ENCODE results near the gene INTS15.
"Not testable (repeated sequence)": the region's sequence is repeated elsewhere in the genome, so short reads cannot be mapped to it uniquely, and the experiment has no call there.

The INTS15 gene

GRCh38 chr7:6618621-6619020 lies 28.8 kb downstream of the INTS15 start:
- no peak for DNase-seq (ENCODE audit: low spot score)

GRCh38 chr7:6619961-6620360 lies 30.1 kb downstream of the INTS15 start:
- no peak for DNase-seq (ENCODE audit: low spot score)

DNA sequence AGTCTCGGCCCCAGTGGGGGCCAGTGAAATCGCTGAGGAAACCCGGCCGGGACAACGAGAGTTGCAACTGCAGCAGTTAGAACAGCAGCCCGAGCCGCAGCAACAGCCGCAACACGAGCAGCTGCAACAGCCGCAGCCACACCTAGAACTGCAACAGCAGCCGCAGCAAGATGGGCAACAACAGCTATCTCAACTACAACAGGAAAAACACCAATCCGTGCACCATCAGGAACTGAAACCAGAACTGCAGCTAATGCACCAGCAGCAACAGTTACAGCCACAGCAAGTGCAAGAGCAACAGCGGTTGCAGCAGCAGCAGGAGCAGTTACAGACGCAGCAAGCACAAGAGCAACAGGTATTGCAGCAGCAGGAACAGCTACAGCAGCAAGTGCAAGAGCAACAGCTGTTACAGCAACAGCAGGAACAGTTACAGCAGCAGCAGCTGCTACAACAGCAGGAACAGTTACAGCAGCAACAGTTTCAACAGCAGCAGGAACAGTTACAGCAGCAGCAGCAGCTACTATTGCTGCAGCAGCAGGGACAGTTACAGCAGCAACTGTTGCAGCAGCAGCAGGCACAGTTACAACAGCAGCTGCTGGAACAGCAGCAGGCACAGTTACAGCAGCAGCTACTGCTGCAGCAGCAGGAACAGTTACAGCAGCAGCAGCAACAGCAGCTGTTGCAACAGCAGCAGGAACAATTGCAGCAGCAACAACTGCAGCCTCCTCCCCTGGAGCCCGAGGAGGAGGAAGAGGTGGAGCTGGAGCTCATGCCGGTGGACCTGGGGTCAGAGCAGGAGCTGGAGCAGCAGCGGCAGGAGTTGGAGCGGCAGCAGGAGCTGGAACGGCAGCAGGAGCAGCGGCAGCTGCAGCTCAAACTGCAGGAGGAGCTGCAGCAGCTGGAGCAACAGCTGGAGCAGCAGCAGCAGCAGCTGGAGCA lies 31.6 kb downstream of the INTS15 start:
- DNase-seq (ENCODE audit: low spot score) = no peak

- no peak for DNase-seq (ENCODE audit: low spot score)
These were observed 32.4 kb downstream of the INTS15 start for GRCh38 chr7:6622134-6622710.

DNA sequence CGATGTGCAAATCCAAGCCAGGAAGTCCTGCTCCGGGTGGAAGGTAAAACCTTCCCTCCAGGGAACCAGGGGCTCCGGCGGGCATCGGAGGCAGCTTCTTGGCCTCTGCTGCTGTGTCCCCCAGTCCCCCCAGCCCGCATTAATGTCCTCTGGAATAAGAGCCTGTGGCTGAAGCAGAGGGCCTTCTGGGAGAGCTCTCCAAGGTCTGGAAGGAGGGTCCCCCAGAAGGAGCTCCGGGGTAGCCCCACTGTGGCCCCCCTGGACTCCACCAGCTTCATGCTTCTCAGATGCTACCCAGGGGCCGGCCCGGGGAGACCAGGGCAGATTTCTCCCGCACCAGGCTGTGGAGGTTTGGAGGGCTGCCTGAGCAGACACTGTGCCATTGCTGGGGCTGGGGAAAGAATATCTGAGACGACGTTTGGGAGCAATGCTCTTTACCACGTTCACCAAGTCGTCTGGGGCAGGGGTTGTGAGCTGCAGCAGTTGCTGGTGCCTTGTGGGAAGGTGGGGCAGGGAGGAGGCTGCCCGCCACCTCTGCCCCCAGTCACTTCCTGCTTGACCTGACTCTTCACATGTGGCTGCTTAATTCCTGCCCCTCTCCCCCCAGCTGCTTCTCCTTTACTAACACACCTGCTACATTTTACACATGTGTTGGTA lies 33.9 kb downstream of the INTS15 start:
- no peak for DNase-seq (ENCODE audit: low spot score)

DNA sequence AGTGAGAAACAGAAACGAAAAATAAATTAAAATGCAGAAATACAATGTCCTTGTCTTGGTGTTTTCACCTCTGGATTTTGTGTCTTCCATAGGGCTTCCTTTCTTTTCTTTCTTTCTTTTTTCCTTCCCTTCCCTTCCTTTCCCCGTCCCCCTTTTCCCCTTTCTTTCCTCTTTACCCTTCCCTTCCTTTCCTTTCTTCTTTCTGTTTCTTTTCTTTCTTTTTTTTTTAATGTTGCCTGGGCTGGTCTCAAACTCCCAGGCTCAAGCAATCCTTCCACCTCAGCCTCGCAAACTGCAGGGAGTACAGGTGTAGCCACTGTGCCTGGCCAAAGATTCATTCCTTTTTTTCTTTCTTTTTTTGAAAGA lies 34.4 kb downstream of the INTS15 start:
- DNase-seq (ENCODE audit: low spot score) = no peak

DNA sequence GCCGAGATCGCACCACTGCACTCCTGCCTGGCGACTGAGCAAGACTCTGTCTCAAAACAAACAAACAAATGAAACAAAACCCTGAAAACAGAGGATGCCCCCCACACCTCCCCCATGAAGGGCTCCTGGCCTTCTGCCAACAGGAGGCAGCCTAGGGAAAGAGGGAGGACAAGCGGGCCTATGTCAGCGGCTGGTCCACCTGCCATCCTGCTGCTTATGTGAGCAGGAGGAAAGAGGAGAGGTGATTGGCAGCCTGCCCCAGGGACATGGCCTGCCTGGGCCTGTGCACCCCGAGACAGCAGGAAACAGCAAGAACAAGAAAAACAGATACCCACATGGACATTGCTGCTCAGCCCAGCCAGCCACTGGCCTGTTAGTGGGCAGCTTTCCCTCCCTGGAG lies 38.2 kb downstream of the INTS15 start:
- peak; percentile 33 for DNase-seq (ENCODE audit: low spot score)

DNA sequence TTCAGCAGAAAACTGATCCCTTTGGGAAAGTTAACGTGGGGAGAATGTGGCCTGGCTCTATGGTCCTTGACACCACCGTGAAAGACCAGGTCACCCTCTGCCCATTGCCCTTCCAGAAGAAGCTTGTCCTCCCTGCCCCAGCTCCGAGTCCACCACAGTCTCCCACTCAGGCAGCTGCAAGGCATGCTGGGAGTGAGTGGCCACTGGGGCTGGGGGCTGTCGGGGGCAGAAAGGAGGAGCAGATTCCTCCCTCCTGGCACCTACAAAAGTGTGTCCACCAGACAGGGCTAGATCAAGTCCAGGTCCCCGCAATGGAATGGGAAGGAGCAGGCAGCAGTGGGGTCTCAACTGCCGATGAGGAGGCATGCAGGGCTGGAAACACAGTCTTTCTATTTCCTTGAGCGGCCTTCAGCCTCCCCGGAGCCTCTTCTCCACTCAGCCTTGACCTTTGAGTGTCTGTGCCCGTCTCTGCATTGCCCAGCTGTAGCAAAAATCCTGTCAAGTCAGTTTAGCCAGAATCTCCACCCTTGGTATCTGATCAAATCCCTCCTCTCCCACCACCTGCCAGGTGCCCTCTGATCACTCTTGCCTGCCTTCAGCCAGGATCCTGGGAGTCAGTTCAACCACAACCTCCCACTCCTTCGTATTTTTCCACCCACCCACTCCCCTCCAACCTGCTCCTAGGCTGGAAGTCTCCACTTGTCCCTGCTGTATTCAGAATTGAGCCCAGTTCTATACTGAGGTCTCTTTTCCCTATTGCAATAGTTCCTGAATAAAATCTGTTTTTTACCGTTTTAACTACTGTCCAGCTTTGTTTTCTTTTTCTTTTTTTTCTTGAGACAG lies 40.4 kb downstream of the INTS15 start:
- no peak for DNase-seq (ENCODE audit: low spot score)

DNA sequence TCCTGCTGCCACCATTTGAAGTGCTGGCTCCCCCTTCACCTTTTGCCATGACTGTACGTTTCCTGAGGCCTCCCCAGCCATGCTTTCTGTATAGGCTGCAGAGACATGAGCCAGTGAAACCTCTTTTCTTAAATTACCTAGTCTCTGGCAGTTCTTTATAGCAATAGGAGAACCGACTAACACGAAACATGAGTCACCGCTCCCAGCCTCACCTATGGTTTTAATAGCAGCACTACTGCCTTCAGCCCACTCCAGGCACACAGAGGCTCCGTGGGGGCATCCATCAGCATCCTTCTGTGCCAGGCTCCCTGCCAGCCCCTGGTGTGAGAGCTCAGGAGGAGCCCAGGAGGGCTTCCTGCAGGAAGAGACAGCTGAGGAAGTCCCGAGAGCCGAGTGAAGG lies 41.8 kb downstream of the INTS15 start:
- no peak for DNase-seq (ENCODE audit: low spot score)

DNA sequence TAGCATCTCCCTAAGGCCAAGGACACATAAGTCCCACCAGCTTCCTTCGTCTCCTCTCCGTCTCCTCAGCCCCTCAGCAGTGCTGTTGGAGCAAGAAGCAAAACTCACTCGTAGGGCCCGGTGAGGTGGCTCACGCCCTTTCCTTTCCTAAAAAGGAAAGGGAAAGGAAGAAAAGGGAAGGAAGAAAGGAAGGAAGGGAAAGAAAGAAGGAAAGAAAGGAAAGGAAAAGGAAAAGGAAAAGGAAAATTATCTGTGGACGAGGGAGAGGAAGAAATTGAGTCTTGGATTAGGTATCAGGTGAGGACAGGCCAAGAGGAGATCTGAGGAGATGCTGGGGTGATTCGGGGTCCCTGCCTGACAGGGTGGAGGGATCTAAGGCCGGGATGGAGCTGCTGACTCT lies 44.2 kb downstream of the INTS15 start:
- DNase-seq (ENCODE audit: low spot score) = no peak

DNA sequence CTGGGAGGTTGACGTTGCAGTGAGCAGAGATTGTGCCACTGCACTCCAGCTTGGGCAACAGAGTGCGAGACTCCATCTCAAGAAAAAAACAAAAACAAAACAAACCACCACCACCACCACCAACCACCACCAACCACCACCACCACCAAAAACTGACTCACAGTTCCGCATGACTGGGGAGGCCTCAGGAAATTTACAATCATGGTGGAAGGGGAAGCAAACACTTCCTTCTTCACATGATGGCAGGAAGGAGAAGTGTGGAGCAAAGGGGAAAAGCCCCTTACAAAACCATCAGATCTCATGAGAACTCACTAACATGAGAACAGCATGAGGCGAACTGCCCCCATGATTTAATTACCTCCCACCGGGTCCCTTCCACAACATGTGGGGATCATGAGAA lies 45.1 kb downstream of the INTS15 start:
- DNase-seq (ENCODE audit: low spot score) = not testable (repeated sequence)

DNA sequence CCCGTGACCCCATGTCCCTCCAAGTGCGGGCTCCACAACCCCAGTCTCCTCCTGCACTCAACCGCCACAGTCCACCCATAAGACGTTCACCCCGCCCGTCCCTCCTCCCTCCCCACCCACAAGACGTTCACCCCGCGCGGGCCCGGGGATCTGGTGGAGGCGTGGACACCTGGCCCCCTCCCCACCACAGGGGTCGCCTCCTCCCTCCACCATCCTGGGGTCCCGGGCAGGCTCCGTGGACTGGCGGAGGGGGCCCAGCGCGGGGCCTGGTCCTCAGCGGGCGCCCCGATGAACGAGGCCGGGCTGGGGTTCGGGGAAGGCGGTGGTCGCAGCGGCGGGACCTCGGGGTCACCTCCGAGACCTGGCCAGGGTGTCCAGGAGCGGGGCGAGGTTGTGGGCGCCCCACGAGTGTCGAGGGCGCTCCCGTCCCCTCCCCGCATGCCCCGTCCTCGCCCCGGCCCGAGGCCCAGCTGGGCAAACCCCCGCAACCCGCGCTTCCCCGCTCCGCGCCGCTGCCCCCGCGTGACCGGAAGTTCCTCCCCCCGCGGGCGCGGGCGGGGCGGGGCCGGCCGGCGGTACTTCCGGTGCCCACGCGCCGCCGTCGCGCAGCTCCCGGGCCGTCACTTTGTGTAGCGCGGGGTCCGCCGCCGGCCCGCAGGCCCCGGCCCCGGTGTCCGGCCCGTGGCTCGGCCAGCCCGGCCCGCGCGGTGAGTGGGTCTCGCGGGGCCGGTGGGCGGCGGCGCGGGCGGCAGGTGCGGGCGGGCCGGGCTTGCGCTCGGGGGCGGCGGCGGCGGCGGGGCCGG lies 47.1 kb downstream of the INTS15 start, which contains the start of gene ZNF316:
TSS of gene ZNF316 (plus strand) at position 578 of the 803 bp plus-strand sequence. CDS start 5,092 bp downstream, outside the sequence.
- no peak for DNase-seq (ENCODE audit: low spot score)

GRCh38 chr7:6637544-6638229 lies 47.9 kb downstream of the INTS15 start:
- peak; percentile 63 for DNase-seq (ENCODE audit: low spot score)

DNA sequence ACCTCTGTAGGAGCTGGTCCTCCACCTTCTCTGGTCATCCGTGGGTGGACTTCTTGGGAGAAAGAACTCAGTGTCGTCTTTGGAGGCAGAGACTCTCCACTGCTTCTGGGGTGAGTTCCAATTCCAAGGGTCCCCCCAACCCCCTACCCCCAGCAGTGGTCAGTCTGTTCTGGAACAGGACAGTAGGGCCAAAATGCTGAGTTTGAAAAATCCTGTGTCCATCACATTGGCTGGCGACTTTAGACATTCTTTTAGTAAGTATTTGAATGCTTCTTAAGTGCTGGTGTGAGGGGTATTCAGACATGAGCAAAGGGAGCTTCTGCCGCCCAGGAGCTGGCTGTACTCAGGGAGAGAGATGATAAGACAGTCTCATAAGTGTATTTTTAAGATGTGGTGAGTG lies 49.2 kb downstream of the INTS15 start:
- DNase-seq (ENCODE audit: low spot score) = no peak

DNA sequence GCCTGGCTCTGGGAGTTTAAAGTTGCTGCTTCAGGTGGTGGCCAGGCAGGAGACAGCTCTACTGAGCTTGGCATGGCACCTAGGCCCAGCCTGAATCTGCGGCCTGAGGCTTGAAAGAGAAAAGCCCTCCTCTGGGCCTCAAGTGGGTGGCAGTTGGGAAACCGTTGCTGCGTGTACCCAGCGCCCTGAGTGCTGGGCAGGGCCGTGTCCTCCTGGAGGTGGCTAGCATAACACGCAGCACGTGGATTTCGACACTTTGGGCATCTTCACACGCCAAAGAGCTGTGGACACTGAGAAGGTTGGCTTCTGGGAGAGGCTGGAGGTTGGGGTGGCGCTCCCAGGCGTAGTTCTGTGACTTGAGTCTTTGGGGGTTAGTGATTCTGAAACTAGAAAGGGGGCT lies 49.8 kb downstream of the INTS15 start:
- no peak for DNase-seq (ENCODE audit: low spot score)

- DNase-seq (ENCODE audit: low spot score) = peak; percentile 75
These were observed 50.5 kb downstream of the INTS15 start for GRCh38 chr7:6640246-6640721.

- no peak for DNase-seq (ENCODE audit: low spot score)
These were observed 51.6 kb downstream of the INTS15 start for GRCh38 chr7:6641305-6642035.

- DNase-seq (ENCODE audit: low spot score) = no peak
These were observed 52.5 kb downstream of the INTS15 start for GRCh38 chr7:6642239-6642839.
